BJ (cell line): ENCODE results near the gene DMD. TPM values are rescaled to one million over a fixed set of nuclear protein-coding genes. Genes with fewer than 3 reads are reported as not detected.

Experiments used
- CTCF ChIA-PET: fragments of 350-600 bp; formaldehyde crosslinking; extraction: SDS; loops from one replicate; lab custom pipeline; 2021; ENCODE audit warnings: antibody characterized with exemption, inconsistent platforms; lab: Yijun Ruan, JAX
- POLR2A ChIA-PET: fragments of 300-600 bp; sonication (Branson Sonifier 250); formaldehyde crosslinking; extraction: SDS; loops from one replicate; lab custom pipeline; 2021; ENCODE audit warnings: antibody characterized with exemption; lab: Charles Lee
- DNase-seq: peaks from one replicate; pipeline ENCODE4 v3.0.0-alpha.2; 2011; ENCODE audit warnings: low read depth
- H3K27me3 ChIP-seq: 2 replicates; pipeline ENCODE4 v1.6.0; 2011; ENCODE audit warnings: low read length; ENCODE audit not compliant: control insufficient read depth, insufficient read depth
- H3K36me3 ChIP-seq: 2 replicates; pipeline ENCODE4 v1.5.1; 2011; ENCODE audit warnings: low read length; ENCODE audit not compliant: control insufficient read depth, insufficient read depth
- H3K4me3 ChIP-seq: 2 replicates; pipeline ENCODE4 v1.5.1; 2011; ENCODE audit warnings: low read depth, mild to moderate bottlenecking, control low read depth, low read length
- polyA plus RNA-seq: library from polyadenylated mRNA; depleted of rRNA; stranded (reverse); fragments of >200 nt; gene quantifications from 2 replicates; pipeline ENCODE4 v1.2.3, GENCODE V29; 2011
- TF ChIP-seq, protein P1 (sequence below): IDR thresholded peaks from 2 replicates; pipeline ENCODE4 v1.5.1; 2011; ENCODE audit warnings: low read depth, mild to moderate bottlenecking, control low read depth, inconsistent platforms, low read length, moderate library complexity; ENCODE audit not compliant: insufficient read depth

DMD gene
- polyA plus RNA-seq, 1 experiment, result 12.5 TPM

GRCh38 chrX:33062041-33062440 lies 149.3 kb downstream of the DMD start:
- Histone ChIP-seq H3K27me3 (no peaks in the 10 kb centered on the region), H3K36me3 (no peaks in the 10 kb centered on the region), H3K4me3 (no peak overlapping the region)
- CTCF ChIA-PET, result no interaction called here
- POLR2A ChIA-PET, result no interaction called here
- TF ChIP-seq, protein P1, sequence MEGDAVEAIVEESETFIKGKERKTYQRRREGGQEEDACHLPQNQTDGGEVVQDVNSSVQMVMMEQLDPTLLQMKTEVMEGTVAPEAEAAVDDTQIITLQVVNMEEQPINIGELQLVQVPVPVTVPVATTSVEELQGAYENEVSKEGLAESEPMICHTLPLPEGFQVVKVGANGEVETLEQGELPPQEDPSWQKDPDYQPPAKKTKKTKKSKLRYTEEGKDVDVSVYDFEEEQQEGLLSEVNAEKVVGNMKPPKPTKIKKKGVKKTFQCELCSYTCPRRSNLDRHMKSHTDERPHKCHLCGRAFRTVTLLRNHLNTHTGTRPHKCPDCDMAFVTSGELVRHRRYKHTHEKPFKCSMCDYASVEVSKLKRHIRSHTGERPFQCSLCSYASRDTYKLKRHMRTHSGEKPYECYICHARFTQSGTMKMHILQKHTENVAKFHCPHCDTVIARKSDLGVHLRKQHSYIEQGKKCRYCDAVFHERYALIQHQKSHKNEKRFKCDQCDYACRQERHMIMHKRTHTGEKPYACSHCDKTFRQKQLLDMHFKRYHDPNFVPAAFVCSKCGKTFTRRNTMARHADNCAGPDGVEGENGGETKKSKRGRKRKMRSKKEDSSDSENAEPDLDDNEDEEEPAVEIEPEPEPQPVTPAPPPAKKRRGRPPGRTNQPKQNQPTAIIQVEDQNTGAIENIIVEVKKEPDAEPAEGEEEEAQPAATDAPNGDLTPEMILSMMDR, result no peak
- DNase-seq, result no peak

DNA sequence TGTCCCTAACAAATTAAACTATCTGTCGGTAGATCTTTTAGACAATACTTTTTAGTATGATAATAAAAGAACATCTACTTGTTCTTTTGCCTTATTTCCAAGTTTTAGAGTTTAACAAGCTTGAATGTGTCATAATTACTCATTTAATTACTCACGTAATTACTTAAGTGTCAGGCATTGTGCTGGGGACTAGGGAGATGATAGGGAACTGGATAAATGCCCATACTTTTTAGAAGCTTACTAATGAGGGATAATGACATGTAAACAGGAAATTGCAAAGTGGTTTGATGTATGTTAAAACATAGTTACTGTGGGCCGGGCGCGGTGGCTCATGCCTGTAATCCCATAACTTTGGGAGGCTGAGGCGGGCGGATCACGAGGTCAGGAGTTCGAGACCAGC lies 158.3 kb downstream of the DMD start:
- H3K36me3 ChIP-seq, result no peaks in the 10 kb centered on the region
- no peak for DNase-seq
- ChIA-PET CTCF (no interaction called here), POLR2A (no interaction called here)
- TF ChIP-seq, protein P1, result no peak
- H3K4me3 ChIP-seq, result no peak overlapping the region
- no peaks in the 10 kb centered on the region for H3K27me3 ChIP-seq

DNA sequence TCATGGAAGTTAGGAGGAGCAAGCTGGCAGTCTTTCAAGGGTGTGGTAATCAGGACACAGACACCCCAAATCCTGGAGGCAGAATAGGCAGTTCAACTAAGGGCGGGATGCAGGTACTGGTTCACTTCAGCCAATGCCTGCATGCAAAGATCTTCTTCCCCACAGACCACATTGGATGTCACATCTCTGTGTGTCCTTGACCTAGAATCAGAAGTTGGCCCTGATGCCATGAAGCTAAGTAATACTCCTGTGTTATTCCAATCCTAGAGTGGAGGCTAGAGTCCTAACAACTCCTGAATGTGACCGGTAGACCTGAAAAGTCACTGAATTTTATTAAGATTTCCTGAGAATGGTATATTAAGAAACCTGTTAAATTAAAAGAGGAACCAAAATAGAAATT lies 165.5 kb downstream of the DMD start:
- CTCF ChIA-PET, result no interaction called here
- POLR2A ChIA-PET, result no interaction called here
- Histone ChIP-seq H3K4me3 (no peak overlapping the region), H3K36me3 (no peaks in the 10 kb centered on the region), H3K27me3 (no peaks in the 10 kb centered on the region)
- DNase-seq, result no peak
- TF ChIP-seq, protein P1, result no peak

DNA sequence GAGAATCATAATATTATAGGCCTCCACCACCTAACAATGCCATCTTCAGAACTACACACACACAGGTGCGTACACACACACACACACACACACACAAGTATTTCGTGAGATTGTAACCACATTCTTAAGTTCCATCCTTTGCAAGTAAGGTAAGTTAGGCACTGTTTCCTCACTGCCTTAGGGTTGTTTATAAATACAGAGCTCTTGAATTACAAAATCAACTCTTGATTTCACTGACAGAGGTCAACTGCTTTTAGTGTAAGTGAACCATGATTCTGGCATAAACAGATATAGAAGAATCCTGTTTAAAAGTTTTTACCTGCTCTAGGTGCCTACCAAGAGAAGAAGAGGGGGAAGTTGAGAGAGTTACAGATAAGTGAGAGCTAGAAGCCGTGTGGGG lies 166.1 kb downstream of the DMD start:
- ChIA-PET POLR2A (no interaction called here), CTCF (no interaction called here)
- H3K4me3 ChIP-seq, result no peak overlapping the region
- no peaks in the 10 kb centered on the region for H3K36me3 ChIP-seq
- DNase-seq, result no peak
- no peaks in the 10 kb centered on the region for H3K27me3 ChIP-seq
- TF ChIP-seq, protein P1, result no peak

GRCh38 chrX:33041141-33041540 lies 170.2 kb downstream of the DMD start:
- Histone ChIP-seq H3K27me3 (no peaks in the 10 kb centered on the region), H3K4me3 (no peak overlapping the region), H3K36me3 (no peaks in the 10 kb centered on the region)
- TF ChIP-seq, protein P1, result no peak
- POLR2A ChIA-PET, result no interaction called here
- DNase-seq, result no peak
- CTCF ChIA-PET, result no interaction called here
